Stimulated activated CD8-positive, alpha-beta memory T cell treated with anti-CD3 and anti-CD28 coated beads, Interleukin-4, amount 100 ng/mL, for 48 hours (primary cell): ENCODE data around the gene BCKDK.
"Not testable (repeated sequence)": the region's sequence is repeated elsewhere in the genome, so short reads cannot be mapped to it uniquely, and the experiment has no call there.

Experiments
- DNase-seq: peaks from one replicate; pipeline ENCODE4 v3.0.0-alpha.2; 2020

BCKDK gene

GRCh38 chr16:31100876-31101641, 7.1 kb upstream of the BCKDK start:
- DNase-seq = not testable (repeated sequence)

- peak; percentile 98 for DNase-seq
Observed at GRCh38 chr16:31105677-31106213, 2.4 kb upstream of the BCKDK start.

- DNase-seq = no peak
Observed at GRCh38 chr16:31106509-31107464, 1.4 kb upstream of the BCKDK start.

- peak; percentile 66 for DNase-seq
Observed at GRCh38 chr16:31107465-31107867, 720 bp upstream of the BCKDK start.

- no peak for DNase-seq
Observed at GRCh38 chr16:31108794-31109558, 790 bp downstream of the BCKDK start.

- no peak for DNase-seq
Observed at GRCh38 chr16:31109622-31110021, 1.4 kb downstream of the BCKDK start.

- DNase-seq = no peak
Observed at GRCh38 chr16:31110106-31111034, 2.2 kb downstream of the BCKDK start.

- DNase-seq = no peak
Observed at GRCh38 chr16:31111881-31112466, 3.8 kb downstream of the BCKDK start.

GRCh38 chr16:31112711-31113110, 4.5 kb downstream of the BCKDK start:
- DNase-seq = no peak

- no peak for DNase-seq
Observed at GRCh38 chr16:31113121-31114120, 5.2 kb downstream of the BCKDK start.

- no peak for DNase-seq
Observed at GRCh38 chr16:31114468-31114867, 6.3 kb downstream of the BCKDK start.

GRCh38 chr16:31117384-31118222, 9.4 kb downstream of the BCKDK start, which contains the start of gene KAT8:
Gene KAT8 (plus strand): TSS chr16:31117664. CDS start chr16:31117682, 18 bp downstream.
- DNase-seq = peak; percentile 98

- DNase-seq = no peak
Observed at GRCh38 chr16:31118223-31119155, 10.3 kb downstream of the BCKDK start.

GRCh38 chr16:31120129-31120528, 11.9 kb downstream of the BCKDK start:
- DNase-seq = no peak

GRCh38 chr16:31125844-31126243, 17.7 kb downstream of the BCKDK start:
- no peak for DNase-seq

GRCh38 chr16:31127182-31127581, 19.0 kb downstream of the BCKDK start:
- no peak for DNase-seq

GRCh38 chr16:31128711-31129567, 20.8 kb downstream of the BCKDK start:
- DNase-seq = no peak
